ENCODE results near the gene SMC1B. TPM values are rescaled to one million over a fixed set of nuclear protein-coding genes. Genes with fewer than 3 reads are reported as not detected.
A peak's percentile ranks its signal among the peaks of the same experiment; 100 is the strongest.

Gene SMC1B
- total and polyA plus RNA-seq, 9 of the 15 experiments (the other 6 are each of a cell fraction or from before 2014, with no cell fraction given) = 0.03 TPM; not detected in 8

DNA sequence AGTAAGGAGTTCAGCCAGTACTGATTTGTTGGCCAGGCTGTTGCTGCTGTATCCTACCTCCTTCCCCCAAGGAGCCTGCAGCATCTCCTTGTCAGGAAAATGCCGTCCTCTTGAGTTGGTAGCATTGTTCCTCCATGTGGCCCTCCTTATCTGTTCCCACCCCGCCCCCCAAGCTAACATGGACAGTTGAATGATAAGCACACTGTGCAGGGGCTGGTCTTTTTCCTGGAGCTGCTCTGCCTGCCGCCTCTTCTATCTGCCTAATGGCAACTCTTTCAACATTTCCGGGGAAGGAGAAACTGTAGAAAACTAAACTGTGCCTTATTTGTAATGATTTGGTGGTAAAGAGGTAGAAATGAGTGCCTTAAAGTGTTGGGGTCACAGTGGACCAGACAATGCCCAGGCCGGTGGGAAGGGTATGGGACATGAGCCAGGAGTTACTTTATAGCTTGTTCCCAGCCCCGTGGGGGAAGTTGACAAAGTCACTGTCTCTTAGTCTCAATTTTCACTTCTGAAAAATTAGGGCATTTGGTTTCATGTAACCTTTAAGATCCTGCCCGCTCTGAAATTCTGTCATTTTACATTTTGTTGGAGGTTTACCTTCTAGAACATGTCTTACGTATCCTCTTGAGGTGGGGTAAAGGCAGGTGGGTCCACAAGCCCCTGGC, 99.2 kb downstream of the SMC1B start (continued):
- TF ChIP-seq PRDM10 (IDR thresholded peaks at IDR 0.05; ENCODE audit: partially characterized antibody) = peak; percentile 14
- TF ChIP-seq GATA2 (CRISPR knock-in tag; IDR thresholded peaks at IDR 0.05) = peak; percentile 78
- peak; percentile 81 for TF ChIP-seq NCOR1 (IDR thresholded peaks at IDR 0.05)
- TF ChIP-seq TAF1 (IDR thresholded peaks at IDR 0.05; ENCODE audit: control insufficient read depth, extremely low read depth, insufficient read depth, low read length, severe bottlenecking) = peak; percentile 26
- TF ChIP-seq SREBF2 (CRISPR knock-in tag; IDR thresholded peaks at IDR 0.05) = no peak
- TF ChIP-seq NR2C2 (CRISPR knock-in tag; IDR thresholded peaks at IDR 0.05) = no peak
- TF ChIP-seq NR2C2 (tag; IDR thresholded peaks at IDR 0.05) = no peak
- TF ChIP-seq MAFF (IDR thresholded peaks at IDR 0.05; ENCODE audit: low read length) = no peak
- TF ChIP-seq ZNF778 (CRISPR knock-in tag; IDR thresholded peaks at IDR 0.05) = no peak
- TF ChIP-seq PHF20 (IDR thresholded peaks at IDR 0.05; ENCODE audit: partially characterized antibody) = no peak
- TF ChIP-seq PYGO2 (tag; IDR thresholded peaks at IDR 0.05) = no peak
- TF ChIP-seq ZSCAN29 (IDR thresholded peaks at IDR 0.05) = no peak
- TF ChIP-seq MIER1 (IDR thresholded peaks at IDR 0.05; ENCODE audit: low read depth) = no peak
- TF ChIP-seq COPS2 (conservative IDR thresholded peaks at IDR 0.05) = no peak
- TF ChIP-seq ZNF586 (CRISPR knock-in tag; conservative IDR thresholded peaks at IDR 0.05) = no peak
- no peak for TF ChIP-seq ZNF263 (CRISPR knock-in tag; IDR thresholded peaks at IDR 0.05; ENCODE audit: borderline replicate concordance)
- TF ChIP-seq FOXM1 (IDR thresholded peaks at IDR 0.05; ENCODE audit: low read depth) = 0 out of 2 replicates have a peak, but pooled peaks have one; percentile 36
- TF ChIP-seq FOXM1 (CRISPR knock-in tag; IDR thresholded peaks at IDR 0.05; ENCODE audit: low read depth) = no peak
- TF ChIP-seq IRF9 (tag; IDR thresholded peaks at IDR 0.05) = no peak
- TF ChIP-seq, protein P1, sequence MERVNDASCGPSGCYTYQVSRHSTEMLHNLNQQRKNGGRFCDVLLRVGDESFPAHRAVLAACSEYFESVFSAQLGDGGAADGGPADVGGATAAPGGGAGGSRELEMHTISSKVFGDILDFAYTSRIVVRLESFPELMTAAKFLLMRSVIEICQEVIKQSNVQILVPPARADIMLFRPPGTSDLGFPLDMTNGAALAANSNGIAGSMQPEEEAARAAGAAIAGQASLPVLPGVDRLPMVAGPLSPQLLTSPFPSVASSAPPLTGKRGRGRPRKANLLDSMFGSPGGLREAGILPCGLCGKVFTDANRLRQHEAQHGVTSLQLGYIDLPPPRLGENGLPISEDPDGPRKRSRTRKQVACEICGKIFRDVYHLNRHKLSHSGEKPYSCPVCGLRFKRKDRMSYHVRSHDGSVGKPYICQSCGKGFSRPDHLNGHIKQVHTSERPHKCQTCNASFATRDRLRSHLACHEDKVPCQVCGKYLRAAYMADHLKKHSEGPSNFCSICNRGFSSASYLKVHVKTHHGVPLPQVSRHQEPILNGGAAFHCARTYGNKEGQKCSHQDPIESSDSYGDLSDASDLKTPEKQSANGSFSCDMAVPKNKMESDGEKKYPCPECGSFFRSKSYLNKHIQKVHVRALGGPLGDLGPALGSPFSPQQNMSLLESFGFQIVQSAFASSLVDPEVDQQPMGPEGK (CRISPR knock-in tag; IDR thresholded peaks at IDR 0.05; ENCODE audit: borderline replicate concordance) = no peak
- no peak for TF ChIP-seq ZNF707 (CRISPR knock-in tag; conservative IDR thresholded peaks at IDR 0.05)
- TF ChIP-seq PKNOX1 (IDR thresholded peaks at IDR 0.05) = peak; percentile 31; the same call in 1 of the 2 replicates
- no peak for TF ChIP-seq GATAD2A (IDR thresholded peaks at IDR 0.05)

Measured in K562 (cell line).